ENCODE measurements around the gene GPR62. TPM values are rescaled to one million over a fixed set of nuclear protein-coding genes. Genes with fewer than 3 reads are reported as not detected.

Gene GPR62
- polyA plus RNA-seq, 4 donors, result 0.32 to 0.59 (median 0.53) TPM

DNA sequence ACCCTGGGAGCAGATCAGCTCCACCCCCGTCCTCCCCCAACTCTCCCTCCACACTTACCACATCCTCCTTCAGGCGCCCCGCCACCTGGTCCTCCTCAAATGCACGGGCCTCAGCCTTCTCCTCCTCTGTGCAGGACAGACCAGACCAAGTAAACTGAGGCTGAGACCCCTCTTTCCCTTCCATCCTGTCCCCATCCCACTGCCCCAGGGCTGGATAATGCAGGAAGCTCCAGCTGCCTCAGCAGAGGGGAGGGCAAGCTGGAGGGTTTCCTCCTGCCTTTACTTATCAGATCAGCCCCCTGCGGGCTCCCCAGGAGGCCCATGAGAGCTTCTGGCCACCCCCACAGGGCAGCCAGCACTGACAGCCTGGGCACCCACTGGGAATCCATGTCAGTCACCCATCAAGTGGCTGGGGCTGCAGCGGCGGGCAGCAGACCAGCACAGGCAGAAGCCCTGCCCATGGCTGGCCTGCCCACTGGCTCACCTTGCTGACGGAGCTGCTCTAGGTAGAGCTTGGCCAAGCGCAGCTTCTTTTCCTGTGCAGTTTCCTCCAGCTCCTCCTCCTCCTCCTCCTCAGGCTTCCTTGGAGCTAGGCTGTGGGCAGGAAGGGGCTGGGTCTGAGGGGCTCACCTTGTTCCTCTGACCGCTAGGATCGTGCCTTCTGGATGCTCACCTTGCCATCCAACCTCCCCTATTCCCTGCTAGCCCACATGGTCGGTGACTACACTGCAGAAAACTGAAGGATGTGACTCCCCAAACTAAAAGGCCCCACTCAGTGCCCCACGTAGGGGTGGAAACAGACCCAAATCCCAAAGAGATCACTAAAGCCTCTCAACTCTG, 17.4 kb upstream of the GPR62 start:
- no peak for DNase-seq (ENCODE audit: low read depth in 4 of 4, low spot score in 3 of 4)

- no peak for DNase-seq (ENCODE audit: low read depth in 4 of 4, low spot score in 3 of 4)
Measured at GRCh38 chr3:51938780-51939425, 16.3 kb upstream of the GPR62 start.

DNA sequence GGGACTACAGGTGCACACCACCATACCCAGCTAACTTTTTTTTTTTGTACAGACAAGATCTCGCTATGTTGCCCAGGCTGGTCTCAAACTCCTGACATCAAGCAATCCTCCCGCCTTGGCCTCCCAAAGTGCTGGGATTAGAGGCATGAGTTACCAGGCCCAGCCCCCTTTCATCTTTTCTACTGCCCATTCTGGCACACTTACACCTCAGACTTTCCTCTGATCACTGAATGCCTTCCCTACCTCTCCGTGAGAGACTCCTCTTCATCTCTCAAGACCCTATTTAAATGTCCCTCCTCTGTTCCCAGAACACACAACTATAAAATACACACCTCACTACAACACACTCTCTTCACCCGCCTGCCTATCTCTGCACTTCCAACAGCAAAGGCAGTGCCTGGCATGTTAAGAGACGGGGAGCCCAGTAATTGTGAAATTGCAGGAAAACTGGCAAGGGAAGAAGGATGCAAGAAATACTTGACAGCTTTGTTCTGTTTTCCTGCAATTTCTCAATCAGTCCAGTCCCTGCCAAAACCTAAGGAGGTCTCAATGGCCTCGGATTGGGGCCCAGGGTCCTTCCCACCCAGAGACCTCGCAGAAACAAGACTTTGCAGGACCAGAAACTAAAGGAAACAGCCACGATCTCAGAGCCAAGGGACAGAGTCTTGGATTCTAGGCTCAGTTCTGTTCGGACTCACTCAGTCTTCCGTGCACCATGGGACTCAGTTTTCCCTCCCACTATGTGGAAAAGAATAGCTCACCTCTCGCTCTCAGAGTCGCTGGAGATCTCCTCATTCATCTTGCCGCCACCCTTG, 14.3 kb upstream of the GPR62 start:
- DNase-seq (ENCODE audit: low read depth in 4 of 4, low spot score in 3 of 4), result no peak

- DNase-seq (ENCODE audit: low read depth in 4 of 4, low spot score in 3 of 4), result no peak
Measured at GRCh38 chr3:51941463-51941797, 13.8 kb upstream of the GPR62 start.

DNA sequence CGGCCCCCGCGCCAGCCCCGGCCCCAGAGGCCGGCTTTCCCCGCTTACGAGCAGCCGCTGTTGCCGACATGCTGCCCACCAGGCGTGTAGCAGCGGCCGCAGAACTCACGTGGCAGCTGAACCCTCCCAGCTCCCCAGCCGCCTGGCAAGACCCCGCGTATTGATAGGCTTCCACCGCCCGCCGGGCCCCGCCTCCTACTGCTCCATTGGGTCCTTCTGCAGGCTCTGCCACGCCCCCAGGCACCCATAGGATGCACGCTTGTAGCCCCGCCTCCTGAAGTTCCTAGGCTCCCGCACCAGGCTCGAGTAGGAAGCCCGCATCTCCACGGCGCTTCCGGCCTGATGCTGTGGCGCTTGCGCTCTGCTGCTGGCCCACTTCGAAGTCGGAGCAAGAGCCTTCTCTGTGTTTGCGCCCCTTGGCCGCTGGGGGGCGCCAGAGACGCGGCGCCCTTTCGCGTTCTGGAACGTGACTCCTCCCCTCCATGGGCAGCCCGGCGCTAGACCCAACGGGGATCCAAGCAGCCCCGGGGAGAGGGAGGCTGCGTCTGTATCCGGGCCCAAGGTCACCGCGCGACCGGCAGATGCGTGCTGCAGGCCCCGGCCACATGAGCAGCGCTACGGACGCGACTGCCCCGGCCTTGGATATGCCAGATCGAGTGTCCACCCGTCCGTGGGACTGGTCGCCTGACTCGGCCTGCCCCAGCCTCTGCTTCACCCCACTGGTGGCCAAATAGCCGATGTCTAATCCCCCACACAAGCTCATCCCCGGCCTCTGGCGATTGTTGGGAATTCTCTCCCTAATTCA, 13.2 kb upstream of the GPR62 start, which contains the start of the genes PARP3 and RRP9:
TSS of gene PARP3 (plus strand) at position 566 of the 805 bp plus-strand sequence. CDS start 993 bp downstream, outside the sequence.
TSS of gene RRP9 (minus strand) at position 107 of the 805 bp plus-strand sequence. CDS start at position 70, 37 bp downstream.
- DNase-seq (ENCODE audit: low read depth in 4 of 4, low spot score in 3 of 4), result peak; percentile 99

GRCh38 chr3:51942603-51943450, 12.4 kb upstream of the GPR62 start:
- DNase-seq (ENCODE audit: low read depth in 4 of 4, low spot score in 3 of 4), result no peak

GRCh38 chr3:51943451-51944391, 11.5 kb upstream of the GPR62 start:
- DNase-seq (ENCODE audit: low read depth in 4 of 4, low spot score in 3 of 4), result no peak

- no peak for DNase-seq (ENCODE audit: low read depth in 4 of 4, low spot score in 3 of 4)
Measured at GRCh38 chr3:51944451-51945021, 10.6 kb upstream of the GPR62 start.

GRCh38 chr3:51945031-51945840, 9.9 kb upstream of the GPR62 start:
- no peak for DNase-seq (ENCODE audit: low read depth in 4 of 4, low spot score in 3 of 4)

DNA sequence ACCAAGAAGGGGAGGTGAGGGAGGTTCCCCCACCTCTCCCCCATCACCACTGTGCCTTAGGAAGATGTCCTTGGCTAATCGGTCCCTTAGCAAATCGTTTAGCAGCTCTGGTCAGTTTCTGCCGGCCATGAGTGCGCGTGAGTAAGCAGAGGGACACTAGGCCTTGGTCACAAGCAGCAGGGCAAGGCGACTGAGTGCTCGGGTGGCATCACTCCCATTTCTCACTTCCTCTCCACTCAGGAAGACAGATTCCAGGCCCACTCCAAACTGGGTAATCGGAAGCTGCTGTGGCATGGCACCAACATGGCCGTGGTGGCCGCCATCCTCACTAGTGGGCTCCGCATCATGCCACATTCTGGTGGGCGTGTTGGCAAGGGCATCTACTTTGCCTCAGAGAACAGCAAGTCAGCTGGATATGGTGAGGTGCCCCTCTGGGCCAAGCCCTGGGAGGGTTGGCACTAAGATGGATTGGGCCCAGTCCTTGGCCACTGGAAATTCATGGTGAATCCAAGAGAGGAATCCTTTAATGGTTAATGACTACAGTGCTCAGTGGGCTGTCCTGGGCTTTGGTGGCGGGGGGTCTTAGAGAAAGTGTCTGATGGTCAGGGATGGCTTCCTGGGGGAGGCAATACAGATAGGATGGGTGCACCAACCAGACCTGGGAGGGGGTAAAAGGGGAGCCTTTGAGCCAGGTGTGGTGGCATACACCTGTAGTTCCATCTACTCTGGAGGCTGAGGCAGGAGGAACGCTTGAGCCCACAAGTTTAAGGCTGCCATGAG, 9.1 kb upstream of the GPR62 start:
- no peak for DNase-seq (ENCODE audit: low read depth in 4 of 4, low spot score in 3 of 4)

GRCh38 chr3:51946796-51947195, 8.4 kb upstream of the GPR62 start:
- no peak for DNase-seq (ENCODE audit: low read depth in 4 of 4, low spot score in 3 of 4)

DNA sequence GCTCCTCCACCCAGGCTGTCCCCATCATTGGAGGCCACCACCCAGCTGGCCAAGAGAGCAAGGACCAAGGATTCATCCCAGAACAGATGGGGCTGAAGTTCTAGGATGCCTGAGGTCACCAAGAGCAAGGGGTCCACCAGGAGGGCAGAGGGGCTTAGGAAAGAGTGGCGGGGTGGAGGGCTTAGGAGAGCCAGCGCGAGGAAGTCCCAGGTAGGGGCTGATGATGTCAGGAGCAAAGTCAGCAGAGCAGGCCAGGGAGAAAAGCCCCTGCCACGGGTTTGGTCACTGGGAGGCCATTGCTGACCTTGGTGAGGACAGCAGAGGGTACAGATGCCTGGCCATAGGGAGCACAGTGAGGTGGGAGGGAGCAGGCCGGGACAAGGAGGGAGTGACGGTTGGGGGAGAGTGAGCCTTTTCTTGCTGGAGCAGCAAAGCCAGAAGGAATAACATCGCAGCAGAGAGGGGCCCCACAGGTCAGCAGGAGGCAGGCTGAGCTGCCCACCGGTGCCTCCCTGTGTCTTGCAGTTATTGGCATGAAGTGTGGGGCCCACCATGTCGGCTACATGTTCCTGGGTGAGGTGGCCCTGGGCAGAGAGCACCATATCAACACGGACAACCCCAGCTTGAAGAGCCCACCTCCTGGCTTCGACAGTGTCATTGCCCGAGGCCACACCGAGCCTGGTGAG, 7.8 kb upstream of the GPR62 start:
- no peak for DNase-seq (ENCODE audit: low read depth in 4 of 4, low spot score in 3 of 4)

DNA sequence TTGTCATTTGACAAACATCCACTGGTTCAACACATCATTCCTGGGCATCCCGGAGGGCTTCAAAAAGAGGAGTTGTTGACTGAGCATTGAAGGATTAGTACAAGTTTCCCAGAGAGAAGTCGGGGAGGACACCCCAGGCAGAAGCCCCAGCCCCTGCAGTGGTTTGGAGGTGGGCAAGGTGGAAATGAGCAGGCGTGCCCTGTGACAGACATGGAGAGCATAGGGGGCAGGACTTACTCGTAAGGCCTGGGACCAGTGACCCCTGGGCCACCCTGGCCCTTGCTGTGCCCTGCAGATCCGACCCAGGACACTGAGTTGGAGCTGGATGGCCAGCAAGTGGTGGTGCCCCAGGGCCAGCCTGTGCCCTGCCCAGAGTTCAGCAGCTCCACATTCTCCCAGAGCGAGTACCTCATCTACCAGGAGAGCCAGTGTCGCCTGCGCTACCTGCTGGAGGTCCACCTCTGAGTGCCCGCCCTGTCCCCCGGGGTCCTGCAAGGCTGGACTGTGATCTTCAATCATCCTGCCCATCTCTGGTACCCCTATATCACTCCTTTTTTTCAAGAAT, 7.1 kb upstream of the GPR62 start:
- DNase-seq (ENCODE audit: low read depth in 4 of 4, low spot score in 3 of 4), result no peak

- no peak for DNase-seq (ENCODE audit: low read depth in 4 of 4, low spot score in 3 of 4)
Measured at GRCh38 chr3:51949121-51949520, 6.1 kb upstream of the GPR62 start.

DNA sequence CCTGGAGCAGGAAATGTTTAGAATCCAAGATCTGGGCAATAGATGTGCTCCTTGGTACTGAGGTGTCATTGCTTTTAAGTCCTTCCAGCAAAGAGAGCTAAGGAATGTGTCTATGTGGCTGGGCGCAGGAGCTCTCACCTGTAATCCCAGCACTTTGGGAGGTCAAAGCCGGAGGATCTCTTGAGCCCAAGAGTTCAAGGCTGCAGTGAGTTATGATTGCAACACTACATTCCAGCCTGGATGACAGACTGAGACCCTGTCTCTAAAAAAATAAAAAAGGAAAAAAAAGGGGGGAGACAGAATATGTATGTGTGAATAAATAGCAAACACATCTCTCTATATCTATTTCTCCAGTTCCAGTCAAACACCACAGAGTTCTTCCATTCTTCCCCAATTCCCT, 4.3 kb upstream of the GPR62 start:
- no peak for DNase-seq (ENCODE audit: low read depth in 4 of 4, low spot score in 3 of 4)
